ENCODE results near the gene TTLL7.

GRCh38 chr1:84001501-84001900 lies 2.6 kb upstream of the TTLL7 start:
- TF ChIP-seq POLR2A (IDR thresholded peaks at IDR 0.05), result no peak
- TF ChIP-seq CTCF (IDR thresholded peaks at IDR 0.05), result no peak
